SJCRH30 (cell line): ENCODE data around the gene PSAT1. TPM values are rescaled to one million over a fixed set of nuclear protein-coding genes. Genes with fewer than 3 reads are reported as not detected.

Source experiments
- DNase-seq, 2 experiments: peaks; one replicate each; pipeline ENCODE4 v3.0.0-alpha.2; 2015 to 2020
- H3K27ac ChIP-seq: fragments of 250-450 bp; sonication (Bioruptor Pico); 2 replicates; pipeline ENCODE4 v1.5.1; 2020; ENCODE audit warnings: mild to moderate bottlenecking, moderate library complexity
- H3K27me3 ChIP-seq: fragments of 250-450 bp; sonication (Bioruptor Pico); 2 replicates; pipeline ENCODE4 v1.5.1; 2020; ENCODE audit warnings: mild to moderate bottlenecking, moderate library complexity
- H3K36me3 ChIP-seq: fragments of 250-450 bp; sonication (Bioruptor Pico); 2 replicates; pipeline ENCODE4 v1.5.1; 2020; ENCODE audit warnings: mild to moderate bottlenecking, moderate library complexity
- H3K4me1 ChIP-seq: fragments of 250-450 bp; sonication (Bioruptor Pico); 2 replicates; pipeline ENCODE4 v1.5.1; 2020; ENCODE audit warnings: mild to moderate bottlenecking, moderate library complexity
- H3K4me3 ChIP-seq: fragments of 250-450 bp; sonication (Bioruptor Pico); 2 replicates; pipeline ENCODE4 v1.5.1; 2020; ENCODE audit warnings: mild to moderate bottlenecking, moderate library complexity
- H3K9me3 ChIP-seq: fragments of 250-450 bp; sonication (Bioruptor Pico); replicated peaks from 2 replicates; pipeline ENCODE4 v1.5.1; 2020; ENCODE audit warnings: mild to moderate bottlenecking, moderate library complexity
- total RNA-seq: library from RNA; depleted of rRNA; stranded (reverse); fragments of >200 nt; shearing (Covaris generic); gene quantifications from 2 replicates; pipeline ENCODE4 v1.2.3, GENCODE V29; 2014

Gene PSAT1
- total RNA-seq, 1 experiment from 2014 or later, result 195 TPM

DNA sequence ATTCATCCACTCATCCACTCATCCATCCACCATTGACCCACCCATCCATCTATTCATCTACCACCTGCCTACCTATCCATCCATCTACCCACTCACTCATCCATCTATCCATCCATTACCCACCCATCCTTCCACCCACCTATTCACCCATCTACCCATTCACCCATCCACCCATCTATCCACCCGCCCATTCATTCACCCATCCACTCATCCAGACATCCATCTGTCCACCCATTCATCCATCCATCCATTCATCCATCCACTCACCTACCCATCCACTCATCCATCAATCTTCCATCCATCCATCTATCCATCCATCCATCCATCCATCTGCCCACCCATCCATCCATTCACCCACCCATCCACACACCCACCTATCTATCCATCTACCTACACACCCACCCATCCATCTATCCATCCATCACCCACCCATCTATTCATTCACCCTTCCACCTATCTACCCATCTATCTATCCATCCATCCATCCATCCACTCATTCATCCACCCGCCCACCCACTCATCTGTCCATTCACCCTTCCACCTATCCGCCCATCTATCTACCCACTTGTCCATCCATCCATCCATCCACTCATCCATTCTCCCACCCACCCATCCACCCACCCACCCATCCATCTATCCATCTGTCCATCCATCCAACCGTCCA is 23.2 kb downstream of the PSAT1 start:
- H3K27me3 ChIP-seq, result no peaks in the 10 kb centered on the region
- no peak overlapping the region for H3K4me3 ChIP-seq
- H3K4me1 ChIP-seq, result peaks cover 13% of the 10 kb centered on the region
- DNase-seq, result no peak
- H3K36me3 ChIP-seq, result peaks cover 56% of the 10 kb centered on the region
- H3K27ac ChIP-seq, result no peak overlapping the region
- no peaks in the 10 kb centered on the region for H3K9me3 ChIP-seq

DNA sequence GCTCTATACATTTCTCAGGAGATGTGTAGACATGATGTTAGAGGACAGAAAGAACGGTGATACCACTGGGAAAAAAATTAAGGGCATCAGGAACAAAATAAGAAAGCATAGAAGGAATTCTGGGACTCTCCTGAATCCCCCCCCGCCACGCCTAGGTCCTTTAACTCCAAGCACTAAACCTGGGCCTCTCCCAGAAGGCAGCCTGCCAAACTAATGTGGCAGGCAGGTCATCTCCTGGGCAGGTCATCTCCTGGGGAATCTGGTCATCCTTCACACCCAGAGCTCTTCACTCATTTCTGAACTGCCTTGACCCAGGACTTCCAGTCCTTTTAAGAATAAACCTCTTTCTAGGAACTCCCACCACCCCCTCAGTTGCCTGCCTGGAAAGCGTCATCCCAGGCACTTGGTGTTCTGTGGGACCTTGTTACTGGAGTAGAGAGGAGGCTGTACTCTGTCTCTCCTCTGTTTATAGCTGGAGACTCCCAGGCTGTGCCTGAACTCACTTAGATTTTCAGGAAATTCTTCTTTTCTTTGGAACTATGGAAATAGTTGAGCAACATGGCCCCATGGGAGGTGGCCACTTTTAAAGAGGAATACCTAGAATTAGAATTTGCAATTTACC is 24.1 kb downstream of the PSAT1 start:
- peaks cover 19% of the 10 kb centered on the region for H3K4me1 ChIP-seq
- DNase-seq, result no peak
- H3K4me3 ChIP-seq, result no peak overlapping the region
- H3K9me3 ChIP-seq, result no peaks in the 10 kb centered on the region
- peaks cover 52% of the 10 kb centered on the region for H3K36me3 ChIP-seq
- H3K27me3 ChIP-seq, result no peaks in the 10 kb centered on the region
- H3K27ac ChIP-seq, result no peak overlapping the region

DNA sequence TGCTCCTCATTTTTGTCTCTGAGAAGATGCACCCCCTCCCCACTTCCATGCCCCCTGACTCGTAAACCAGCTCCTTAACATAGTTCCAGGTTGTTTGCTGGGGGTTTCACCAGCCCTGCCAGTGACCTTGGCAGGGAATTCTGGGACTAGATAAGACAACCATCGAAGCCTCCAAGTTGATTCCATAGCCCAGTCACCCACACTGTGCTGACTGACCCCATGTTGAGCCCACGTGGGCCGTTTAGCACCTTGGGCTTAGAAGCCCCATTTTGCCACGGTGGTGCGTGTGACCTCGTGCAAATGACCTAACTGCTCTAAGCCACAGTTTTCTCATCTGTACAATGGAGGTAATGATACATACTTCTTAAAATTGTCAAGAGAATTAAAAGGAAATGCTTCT is 24.6 kb downstream of the PSAT1 start:
- H3K36me3 ChIP-seq, result peaks cover 52% of the 10 kb centered on the region

GRCh38 chr9:78324068-78324650 is 27.2 kb downstream of the PSAT1 start:
- Histone ChIP-seq H3K27me3 (no peaks in the 10 kb centered on the region), H3K4me1 (peaks cover 21% of the 10 kb centered on the region), H3K4me3 (no peak overlapping the region), H3K27ac (peak overlapping the region; percentile 84; the same call in 1 of the 2 replicates), H3K9me3 (no peaks in the 10 kb centered on the region), H3K36me3 (peaks cover 47% of the 10 kb centered on the region)
- no peak for DNase-seq

More for the DNA sequence above, 24.6 kb downstream of the PSAT1 start:
- Histone ChIP-seq H3K27ac (no peak overlapping the region), H3K9me3 (no peaks in the 10 kb centered on the region), H3K4me3 (no peak overlapping the region), H3K27me3 (no peaks in the 10 kb centered on the region), H3K4me1 (peaks cover 21% of the 10 kb centered on the region)
- DNase-seq, result no peak

DNA sequence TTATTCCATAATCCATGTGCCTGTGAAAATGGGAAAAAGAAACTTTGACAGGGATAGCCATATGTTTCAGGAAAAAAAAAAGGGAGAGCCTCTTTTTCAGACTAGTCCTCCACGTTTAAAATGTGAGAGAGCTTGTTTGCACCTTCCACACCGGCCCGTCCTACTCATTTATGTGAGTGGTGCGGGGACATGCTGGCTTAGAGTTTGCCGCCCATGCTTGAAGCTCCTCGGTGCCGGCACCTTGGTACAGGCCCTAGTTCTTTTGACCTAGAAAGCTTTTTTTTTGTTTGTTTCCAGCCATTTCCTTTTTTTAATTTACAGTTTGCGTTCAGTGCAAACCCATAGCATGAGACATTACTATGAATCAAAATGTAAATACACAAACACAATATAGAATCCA is 27.8 kb downstream of the PSAT1 start:
- H3K4me1 ChIP-seq, result peaks cover 21% of the 10 kb centered on the region
- H3K27me3 ChIP-seq, result no peaks in the 10 kb centered on the region
- no peaks in the 10 kb centered on the region for H3K9me3 ChIP-seq
- peaks cover 45% of the 10 kb centered on the region for H3K36me3 ChIP-seq
- no peak overlapping the region for H3K4me3 ChIP-seq
- peak overlapping the region; percentile 84 for H3K27ac ChIP-seq
- peak in 1 of 2 experiments; percentile 21 for DNase-seq

- Histone ChIP-seq H3K4me1 (peaks cover 21% of the 10 kb centered on the region), H3K4me3 (peak overlapping the region; percentile 31), H3K9me3 (no peaks in the 10 kb centered on the region), H3K27me3 (no peaks in the 10 kb centered on the region), H3K27ac (peak overlapping the region; percentile 84), H3K36me3 (peaks cover 43% of the 10 kb centered on the region)
- peak; percentile 98 to 99 for DNase-seq
Measured at GRCh38 chr9:78325343-78325742, 28.4 kb downstream of the PSAT1 start.

GRCh38 chr9:78325846-78326360 is 29.0 kb downstream of the PSAT1 start:
- H3K4me3 ChIP-seq, result peak overlapping the region; percentile 31
- H3K27ac ChIP-seq, result peak overlapping the region; percentile 84
- DNase-seq, result peak; percentile 34 to 57
- peaks cover 40% of the 10 kb centered on the region for H3K36me3 ChIP-seq
- H3K27me3 ChIP-seq, result no peaks in the 10 kb centered on the region
- no peaks in the 10 kb centered on the region for H3K9me3 ChIP-seq
- peaks cover 21% of the 10 kb centered on the region for H3K4me1 ChIP-seq

DNA sequence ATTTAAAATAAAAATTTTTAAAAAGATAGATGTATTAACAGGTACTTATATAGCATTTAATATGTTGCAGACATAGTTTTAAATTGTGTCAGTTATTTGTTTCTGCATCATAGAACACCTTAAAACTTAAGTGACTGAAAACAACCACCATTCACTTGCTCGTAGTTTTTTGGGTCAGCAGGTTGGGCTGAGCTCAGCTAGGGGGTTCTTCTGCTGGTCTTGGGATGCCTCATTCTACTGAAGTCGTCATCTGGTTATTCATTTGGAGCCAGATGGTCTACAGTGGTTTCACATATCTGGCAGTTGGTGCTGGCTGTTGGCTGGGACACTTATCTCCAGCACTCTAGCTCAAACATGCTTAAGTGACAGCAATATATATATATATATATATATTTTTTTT is 29.6 kb downstream of the PSAT1 start:
- no peaks in the 10 kb centered on the region for H3K27me3 ChIP-seq
- H3K36me3 ChIP-seq, result peaks cover 35% of the 10 kb centered on the region
- no peaks in the 10 kb centered on the region for H3K9me3 ChIP-seq
- no peak overlapping the region for H3K27ac ChIP-seq
- DNase-seq, result no peak
- H3K4me1 ChIP-seq, result peaks cover 21% of the 10 kb centered on the region
- H3K4me3 ChIP-seq, result no peak overlapping the region

DNA sequence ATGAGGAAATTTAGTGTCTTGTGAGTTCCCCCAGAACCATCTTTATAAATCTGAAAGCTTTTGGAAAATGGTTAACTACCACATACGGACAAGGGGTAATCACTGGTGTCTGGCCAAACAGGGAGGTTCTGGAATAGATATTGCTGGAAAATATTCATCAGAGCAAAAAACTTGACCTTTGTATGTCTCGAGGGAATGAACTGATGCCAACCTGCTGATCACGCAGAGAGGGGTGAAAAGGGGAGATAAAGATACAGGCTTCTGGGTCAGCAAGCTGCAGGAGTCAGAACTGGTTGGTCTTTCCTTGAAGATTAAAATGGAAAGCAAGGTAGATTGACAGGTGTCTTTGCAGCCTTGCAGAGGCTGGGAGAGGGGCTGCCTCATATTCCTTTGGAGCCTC is 35.5 kb downstream of the PSAT1 start:
- peaks cover 9% of the 10 kb centered on the region for H3K9me3 ChIP-seq
- H3K4me1 ChIP-seq, result no peaks in the 10 kb centered on the region
- no peak overlapping the region for H3K27ac ChIP-seq
- no peak overlapping the region for H3K4me3 ChIP-seq
- no peak for DNase-seq
- peaks cover 31% of the 10 kb centered on the region for H3K36me3 ChIP-seq
- no peaks in the 10 kb centered on the region for H3K27me3 ChIP-seq

- Histone ChIP-seq H3K4me1 (peaks cover 10% of the 10 kb centered on the region), H3K4me3 (no peak overlapping the region), H3K9me3 (no peaks in the 10 kb centered on the region), H3K27me3 (no peaks in the 10 kb centered on the region), H3K27ac (no peak overlapping the region), H3K36me3 (no peaks in the 10 kb centered on the region)
- DNase-seq, result no peak
Measured at GRCh38 chr9:78348848-78349247, 51.9 kb downstream of the PSAT1 start.

- H3K27ac ChIP-seq, result no peak overlapping the region
- no peaks in the 10 kb centered on the region for H3K36me3 ChIP-seq
- H3K27me3 ChIP-seq, result no peaks in the 10 kb centered on the region
- no peak for DNase-seq
- H3K4me1 ChIP-seq, result peaks cover 10% of the 10 kb centered on the region
- H3K9me3 ChIP-seq, result no peaks in the 10 kb centered on the region
- no peak overlapping the region for H3K4me3 ChIP-seq
Measured at GRCh38 chr9:78351816-78352215, 54.9 kb downstream of the PSAT1 start.

GRCh38 chr9:78354324-78354973 is 57.5 kb downstream of the PSAT1 start:
- H3K27me3 ChIP-seq, result no peaks in the 10 kb centered on the region
- no peak for DNase-seq
- no peaks in the 10 kb centered on the region for H3K9me3 ChIP-seq
- no peaks in the 10 kb centered on the region for H3K36me3 ChIP-seq
- H3K27ac ChIP-seq, result no peak overlapping the region
- H3K4me1 ChIP-seq, result peaks cover 10% of the 10 kb centered on the region
- no peak overlapping the region for H3K4me3 ChIP-seq

DNA sequence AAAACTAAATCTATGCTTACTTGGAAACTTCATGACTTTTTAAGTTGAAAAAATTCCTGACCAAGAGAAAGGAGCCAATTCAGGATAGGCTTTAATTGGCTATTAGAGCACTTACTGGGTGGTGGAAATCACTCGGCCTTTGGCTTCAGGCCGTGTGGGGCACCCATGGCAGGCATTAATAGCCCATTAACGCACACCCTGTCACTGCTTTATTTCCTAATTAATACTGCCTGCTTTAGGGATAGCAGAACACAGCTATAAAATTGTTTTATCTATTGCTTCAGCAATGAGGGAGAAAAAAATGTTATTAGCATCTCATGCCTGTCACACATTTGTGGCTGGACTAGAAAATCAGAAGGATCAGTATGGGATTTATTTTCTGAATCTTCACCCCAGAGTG is 58.1 kb downstream of the PSAT1 start:
- no peak overlapping the region for H3K27ac ChIP-seq
- peaks cover 10% of the 10 kb centered on the region for H3K4me1 ChIP-seq
- DNase-seq, result no peak
- no peaks in the 10 kb centered on the region for H3K27me3 ChIP-seq
- no peaks in the 10 kb centered on the region for H3K9me3 ChIP-seq
- H3K4me3 ChIP-seq, result no peak overlapping the region
- H3K36me3 ChIP-seq, result no peaks in the 10 kb centered on the region

GRCh38 chr9:78356634-78357033 is 59.7 kb downstream of the PSAT1 start:
- Histone ChIP-seq H3K4me1 (peaks cover 10% of the 10 kb centered on the region), H3K27ac (no peak overlapping the region), H3K4me3 (no peak overlapping the region), H3K9me3 (no peaks in the 10 kb centered on the region), H3K36me3 (no peaks in the 10 kb centered on the region), H3K27me3 (no peaks in the 10 kb centered on the region)
- DNase-seq, result no peak
